ENCODE results near the gene SFMBT1. TPM values are rescaled to one million over a fixed set of nuclear protein-coding genes. Genes with fewer than 3 reads are reported as not detected.

SFMBT1 gene
- total and polyA plus RNA-seq, 9 of the 15 experiments (the other 6 are each of a cell fraction or from before 2014, with no cell fraction given): 0.76 to 6.6 (median 3.6) TPM

DNA sequence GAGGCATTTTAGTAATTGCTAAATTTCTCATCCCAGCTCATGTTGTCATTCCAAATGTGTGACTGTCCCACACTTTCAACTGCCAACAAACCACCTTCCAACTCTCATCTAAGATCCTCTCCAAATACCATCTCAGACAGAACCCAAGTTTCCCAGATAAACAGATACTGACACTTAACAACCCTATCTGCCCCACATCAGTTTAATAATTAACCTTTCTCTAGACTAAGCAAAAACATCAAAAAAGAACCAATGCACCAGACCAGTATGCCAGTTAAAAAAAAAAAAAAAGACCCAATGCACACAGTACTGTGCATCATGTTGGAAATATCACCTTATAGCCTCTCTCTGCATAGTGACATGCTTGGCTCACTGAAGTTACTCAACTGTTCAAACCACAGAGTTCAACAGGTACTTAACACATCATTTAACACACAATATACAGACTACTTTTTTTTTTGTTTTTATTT is 5.5 kb downstream of the SFMBT1 start:
- no peak overlapping the region for H3K4me3 ChIP-seq
- CTCF ChIA-PET (ENCODE audit: low intra/inter-chr PET ratio): no interaction called here
- no TSS peak for BruUV-seq (replicated peaks)
- in situ Hi-C loops (cut with MboI) (no loop called here), intact Hi-C loops (cut with micrococcal nuclease) (no loop called here)
- DNase-seq (ENCODE audit: extremely low read depth in 1 of 4, low spot score in 3 of 4): no peak
- no peaks in the 10 kb centered on the region for H4K20me1 ChIP-seq (replicated peaks; ENCODE audit: control insufficient read depth, insufficient read depth, low read length)
- H3K9me3 ChIP-seq (replicated peaks; ENCODE audit: control insufficient read depth, insufficient read depth, low read depth, low read length): no peaks in the 10 kb centered on the region
- H3K4me1 ChIP-seq (replicated peaks in 1 of 2; ENCODE audit: control insufficient read depth in 2 of 2, insufficient read depth in 2 of 2, low read length in 2 of 2): peaks cover 2 to 5% of the 10 kb centered on the region in 2 experiments; a peak in 3 of 5 replicates
- no peak overlapping the region for H3K9ac ChIP-seq (ENCODE audit: insufficient read depth in 1 of 2, low read depth in 2 of 2, low read length in 2 of 2)
- H3K27ac ChIP-seq (ENCODE audit: extremely low read depth, low read depth, low read length): no peak overlapping the region
- POLR2A ChIA-PET: no interaction called here
- no peaks in the 10 kb centered on the region for H3K9me1 ChIP-seq (ENCODE audit: control insufficient read depth, insufficient read depth, low read length)
- ATAC-seq: no peak
- no peak for FAIRE-seq
- peaks cover 7% of the 10 kb centered on the region; the same call in 2 of the 3 replicates for H3K79me2 ChIP-seq (ENCODE audit: control insufficient read depth, insufficient read depth, low read length)
- H2AFZ ChIP-seq (ENCODE audit: low read depth, low read length): no peak overlapping the region
- TF ChIP-seq HDAC3 (IDR thresholded peaks at IDR 0.05; ENCODE audit: borderline replicate concordance, partially characterized antibody) (no peak), FIP1L1 (IDR thresholded peaks at IDR 0.05; ENCODE audit: low read depth, low read length, poor library complexity, severe bottlenecking) (no peak), DLX4 (CRISPR knock-in tag; IDR thresholded peaks at IDR 0.05) (no peak), HBP1 (CRISPR knock-in tag; IDR thresholded peaks at IDR 0.05) (no peak), SETDB1 (IDR thresholded peaks at IDR 0.05; ENCODE audit: low read length) (no peak), NFATC3 (IDR thresholded peaks at IDR 0.05) (no peak), ZNF639 (CRISPR knock-in tag; conservative IDR thresholded peaks at IDR 0.05 in 1 of 2, IDR thresholded peaks at IDR 0.05 in 1 of 2) (no peak), HLTF (IDR thresholded peaks at IDR 0.05) (no peak), ZNF41 (CRISPR knock-in tag; conservative IDR thresholded peaks at IDR 0.05) (no peak), NFE2L1 (tag; IDR thresholded peaks at IDR 0.05; ENCODE audit: borderline replicate concordance, low read depth) (no peak), GABPB1 (CRISPR knock-in tag; IDR thresholded peaks at IDR 0.05) (no peak), ZNF740 (CRISPR knock-in tag; IDR thresholded peaks at IDR 0.05) (no peak), ZNF740 (tag; IDR thresholded peaks at IDR 0.05) (no peak)
- TF ChIP-seq, protein P1, sequence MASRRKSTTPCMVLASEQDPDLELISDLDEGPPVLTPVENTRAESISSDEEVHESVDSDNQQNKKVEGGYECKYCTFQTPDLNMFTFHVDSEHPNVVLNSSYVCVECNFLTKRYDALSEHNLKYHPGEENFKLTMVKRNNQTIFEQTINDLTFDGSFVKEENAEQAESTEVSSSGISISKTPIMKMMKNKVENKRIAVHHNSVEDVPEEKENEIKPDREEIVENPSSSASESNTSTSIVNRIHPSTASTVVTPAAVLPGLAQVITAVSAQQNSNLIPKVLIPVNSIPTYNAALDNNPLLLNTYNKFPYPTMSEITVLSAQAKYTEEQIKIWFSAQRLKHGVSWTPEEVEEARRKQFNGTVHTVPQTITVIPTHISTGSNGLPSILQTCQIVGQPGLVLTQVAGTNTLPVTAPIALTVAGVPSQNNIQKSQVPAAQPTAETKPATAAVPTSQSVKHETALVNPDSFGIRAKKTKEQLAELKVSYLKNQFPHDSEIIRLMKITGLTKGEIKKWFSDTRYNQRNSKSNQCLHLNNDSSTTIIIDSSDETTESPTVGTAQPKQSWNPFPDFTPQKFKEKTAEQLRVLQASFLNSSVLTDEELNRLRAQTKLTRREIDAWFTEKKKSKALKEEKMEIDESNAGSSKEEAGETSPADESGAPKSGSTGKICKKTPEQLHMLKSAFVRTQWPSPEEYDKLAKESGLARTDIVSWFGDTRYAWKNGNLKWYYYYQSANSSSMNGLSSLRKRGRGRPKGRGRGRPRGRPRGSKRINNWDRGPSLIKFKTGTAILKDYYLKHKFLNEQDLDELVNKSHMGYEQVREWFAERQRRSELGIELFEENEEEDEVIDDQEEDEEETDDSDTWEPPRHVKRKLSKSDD (conservative IDR thresholded peaks at IDR 0.05; ENCODE audit: low read length): no peak
- TF ChIP-seq, protein P2, sequence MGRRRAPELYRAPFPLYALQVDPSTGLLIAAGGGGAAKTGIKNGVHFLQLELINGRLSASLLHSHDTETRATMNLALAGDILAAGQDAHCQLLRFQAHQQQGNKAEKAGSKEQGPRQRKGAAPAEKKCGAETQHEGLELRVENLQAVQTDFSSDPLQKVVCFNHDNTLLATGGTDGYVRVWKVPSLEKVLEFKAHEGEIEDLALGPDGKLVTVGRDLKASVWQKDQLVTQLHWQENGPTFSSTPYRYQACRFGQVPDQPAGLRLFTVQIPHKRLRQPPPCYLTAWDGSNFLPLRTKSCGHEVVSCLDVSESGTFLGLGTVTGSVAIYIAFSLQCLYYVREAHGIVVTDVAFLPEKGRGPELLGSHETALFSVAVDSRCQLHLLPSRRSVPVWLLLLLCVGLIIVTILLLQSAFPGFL (CRISPR knock-in tag; IDR thresholded peaks at IDR 0.05): no peak
- no peak overlapping the region for H3K4me2 ChIP-seq (ENCODE audit: insufficient read depth, low read length)
- no peaks in the 10 kb centered on the region for H3K36me3 ChIP-seq (ENCODE audit: control insufficient read depth, insufficient read depth, low read length)
- no peaks in the 10 kb centered on the region; a peak in 1 of 5 replicates for H3K27me3 ChIP-seq (ENCODE audit: control insufficient read depth in 2 of 2, insufficient read depth in 2 of 2, low read length in 2 of 2)

Measured in K562 (cell line).